ENCODE measurements around the gene CDK5R2.

CDK5R2 gene

GRCh38 chr2:218995972-218996711 lies 36.7 kb downstream of the CDK5R2 start:
- H3K27me3 ChIP-seq (ENCODE audit: control insufficient read depth, insufficient read depth, low read length, poor library complexity, severe bottlenecking) = peaks cover 99% of the 10 kb centered on the region
- H3K9me3 ChIP-seq (ENCODE audit: control insufficient read depth, low read length) = no peaks in the 10 kb centered on the region
- H3K36me3 ChIP-seq (ENCODE audit: control insufficient read depth, insufficient read depth, low read length) = no peaks in the 10 kb centered on the region
- no peak overlapping the region for H3K27ac ChIP-seq (ENCODE audit: insufficient read depth, low read depth, low read length, poor library complexity, severe bottlenecking)
- H3K4me3 ChIP-seq (ENCODE audit: insufficient read depth, low read depth, low read length) = peak overlapping the region; percentile 29
- WGBS, 2 experiments = 13 to 14% methylated on average over 43 of the region's 43 CpGs
- peaks cover 34% of the 10 kb centered on the region for H3K4me1 ChIP-seq (ENCODE audit: control insufficient read depth, insufficient read depth, low read length)

GRCh38 chr2:218996937-218997336 lies 37.5 kb downstream of the CDK5R2 start:
- Histone ChIP-seq H3K4me3 (ENCODE audit: insufficient read depth, low read depth, low read length) (no peak overlapping the region), H3K27me3 (ENCODE audit: control insufficient read depth, insufficient read depth, low read length, poor library complexity, severe bottlenecking) (peaks cover 99% of the 10 kb centered on the region), H3K4me1 (ENCODE audit: control insufficient read depth, insufficient read depth, low read length) (peaks cover 38% of the 10 kb centered on the region), H3K9me3 (ENCODE audit: control insufficient read depth, low read length) (no peaks in the 10 kb centered on the region), H3K27ac (ENCODE audit: insufficient read depth, low read depth, low read length, poor library complexity, severe bottlenecking) (no peak overlapping the region), H3K36me3 (ENCODE audit: control insufficient read depth, insufficient read depth, low read length) (no peaks in the 10 kb centered on the region)
- 72 to 87% methylated on average over 4 of the region's 4 CpGs for WGBS, 2 experiments

- H3K9me3 ChIP-seq (ENCODE audit: control insufficient read depth, low read length) = no peaks in the 10 kb centered on the region
- H3K4me3 ChIP-seq (ENCODE audit: insufficient read depth, low read depth, low read length) = no peak overlapping the region
- peaks cover 99% of the 10 kb centered on the region for H3K27me3 ChIP-seq (ENCODE audit: control insufficient read depth, insufficient read depth, low read length, poor library complexity, severe bottlenecking)
- 57 to 58% methylated on average over 2 of the region's 2 CpGs for WGBS, 2 experiments
- peaks cover 43% of the 10 kb centered on the region for H3K4me1 ChIP-seq (ENCODE audit: control insufficient read depth, insufficient read depth, low read length)
- no peak overlapping the region for H3K27ac ChIP-seq (ENCODE audit: insufficient read depth, low read depth, low read length, poor library complexity, severe bottlenecking)
- no peaks in the 10 kb centered on the region for H3K36me3 ChIP-seq (ENCODE audit: control insufficient read depth, insufficient read depth, low read length)
Observed at GRCh38 chr2:218997731-218998130, 38.3 kb downstream of the CDK5R2 start.

DNA sequence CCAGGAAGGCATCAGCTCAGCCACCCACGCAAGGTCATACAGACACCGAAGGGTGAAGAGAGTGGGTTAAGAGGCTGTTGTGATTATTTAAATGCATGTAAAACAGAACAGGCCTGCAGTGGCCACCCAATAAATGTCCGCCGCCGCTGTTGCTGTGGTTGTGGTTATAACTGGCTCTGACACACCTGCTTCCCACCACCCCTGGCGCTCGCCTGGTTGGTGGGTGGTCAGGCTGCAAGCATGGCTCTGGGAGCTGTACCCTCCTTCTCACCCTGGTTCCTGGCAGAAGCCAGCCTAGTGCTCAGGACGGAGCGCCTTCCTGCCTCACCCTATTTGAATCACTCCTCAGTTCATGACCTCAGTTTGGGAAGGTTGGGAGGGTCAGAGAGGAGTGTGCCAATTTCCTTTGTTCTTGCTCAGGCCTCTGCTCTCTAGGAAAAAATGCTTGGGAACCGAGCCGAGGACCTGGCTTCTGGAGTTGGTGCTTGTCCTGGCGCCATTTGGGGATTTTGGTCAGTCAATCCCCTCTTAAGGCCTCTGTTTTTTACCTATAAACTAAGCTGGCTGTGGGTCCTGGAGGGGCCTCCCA lies 39.0 kb downstream of the CDK5R2 start:
- H3K36me3 ChIP-seq (ENCODE audit: control insufficient read depth, insufficient read depth, low read length) = no peaks in the 10 kb centered on the region
- no peak overlapping the region for H3K4me3 ChIP-seq (ENCODE audit: insufficient read depth, low read depth, low read length)
- peaks cover 99% of the 10 kb centered on the region for H3K27me3 ChIP-seq (ENCODE audit: control insufficient read depth, insufficient read depth, low read length, poor library complexity, severe bottlenecking)
- no peak overlapping the region for H3K27ac ChIP-seq (ENCODE audit: insufficient read depth, low read depth, low read length, poor library complexity, severe bottlenecking)
- H3K9me3 ChIP-seq (ENCODE audit: control insufficient read depth, low read length) = no peaks in the 10 kb centered on the region
- WGBS, 2 experiments = 76 to 81% methylated on average over 12 of the region's 12 CpGs
- H3K4me1 ChIP-seq (ENCODE audit: control insufficient read depth, insufficient read depth, low read length) = peaks cover 36% of the 10 kb centered on the region

GRCh38 chr2:218999021-218999880 lies 39.8 kb downstream of the CDK5R2 start:
- no peaks in the 10 kb centered on the region for H3K9me3 ChIP-seq (ENCODE audit: control insufficient read depth, low read length)
- no peaks in the 10 kb centered on the region for H3K36me3 ChIP-seq (ENCODE audit: control insufficient read depth, insufficient read depth, low read length)
- peaks cover 99% of the 10 kb centered on the region for H3K27me3 ChIP-seq (ENCODE audit: control insufficient read depth, insufficient read depth, low read length, poor library complexity, severe bottlenecking)
- 25% methylated on average over 7 to 10 of the region's 10 CpGs for WGBS, 2 experiments
- no peak overlapping the region for H3K27ac ChIP-seq (ENCODE audit: insufficient read depth, low read depth, low read length, poor library complexity, severe bottlenecking)
- H3K4me3 ChIP-seq (ENCODE audit: insufficient read depth, low read depth, low read length) = no peak overlapping the region
- peaks cover 30% of the 10 kb centered on the region for H3K4me1 ChIP-seq (ENCODE audit: control insufficient read depth, insufficient read depth, low read length)

- H3K27me3 ChIP-seq (ENCODE audit: control insufficient read depth, insufficient read depth, low read length, poor library complexity, severe bottlenecking) = peaks cover 99% of the 10 kb centered on the region
- H3K4me3 ChIP-seq (ENCODE audit: insufficient read depth, low read depth, low read length) = no peak overlapping the region
Observed at GRCh38 chr2:218999881-219000568, 40.6 kb downstream of the CDK5R2 start.

DNA sequence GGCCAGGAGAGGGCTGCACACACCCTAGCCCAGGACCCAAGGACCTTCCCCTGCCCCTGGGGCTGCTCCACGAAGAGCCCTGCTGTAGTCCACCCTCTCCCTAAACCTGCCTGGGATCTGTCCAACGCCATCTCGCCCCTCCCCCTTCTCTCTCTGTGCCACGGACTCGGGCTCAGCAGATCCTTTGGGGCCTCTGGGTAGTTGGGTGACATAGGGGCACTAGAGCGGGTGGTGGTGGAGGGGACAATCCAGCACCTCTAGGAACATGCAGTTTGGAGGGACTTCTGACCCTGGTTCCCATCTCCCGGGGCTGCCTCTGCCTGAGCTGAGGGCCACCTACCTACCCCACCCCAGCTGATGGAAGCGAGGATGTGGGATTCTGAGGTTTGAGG lies 41.1 kb downstream of the CDK5R2 start:
- Histone ChIP-seq H3K4me3 (ENCODE audit: insufficient read depth, low read depth, low read length) (no peak overlapping the region), H3K36me3 (ENCODE audit: control insufficient read depth, insufficient read depth, low read length) (no peaks in the 10 kb centered on the region), H3K27ac (ENCODE audit: insufficient read depth, low read depth, low read length, poor library complexity, severe bottlenecking) (no peak overlapping the region), H3K4me1 (ENCODE audit: control insufficient read depth, insufficient read depth, low read length) (peaks cover 29% of the 10 kb centered on the region), H3K9me3 (ENCODE audit: control insufficient read depth, low read length) (no peaks in the 10 kb centered on the region), H3K27me3 (ENCODE audit: control insufficient read depth, insufficient read depth, low read length, poor library complexity, severe bottlenecking) (peaks cover 99% of the 10 kb centered on the region)
- 13 to 17% methylated on average over 8 of the region's 8 CpGs for WGBS, 2 experiments

More at GRCh38 chr2:218999881-219000568, 40.6 kb downstream of the CDK5R2 start:
- peaks cover 29% of the 10 kb centered on the region for H3K4me1 ChIP-seq (ENCODE audit: control insufficient read depth, insufficient read depth, low read length)
- no peaks in the 10 kb centered on the region for H3K36me3 ChIP-seq (ENCODE audit: control insufficient read depth, insufficient read depth, low read length)
- WGBS, 2 experiments = 3 to 7% methylated on average over 8 to 9 of the region's 9 CpGs
- H3K27ac ChIP-seq (ENCODE audit: insufficient read depth, low read depth, low read length, poor library complexity, severe bottlenecking) = no peak overlapping the region
- H3K9me3 ChIP-seq (ENCODE audit: control insufficient read depth, low read length) = no peaks in the 10 kb centered on the region

- Histone ChIP-seq H3K4me1 (ENCODE audit: control insufficient read depth, insufficient read depth, low read length) (peaks cover 29% of the 10 kb centered on the region), H3K4me3 (ENCODE audit: insufficient read depth, low read depth, low read length) (peak overlapping the region; percentile 6), H3K9me3 (ENCODE audit: control insufficient read depth, low read length) (no peaks in the 10 kb centered on the region), H3K27me3 (ENCODE audit: control insufficient read depth, insufficient read depth, low read length, poor library complexity, severe bottlenecking) (peaks cover 99% of the 10 kb centered on the region), H3K27ac (ENCODE audit: insufficient read depth, low read depth, low read length, poor library complexity, severe bottlenecking) (no peak overlapping the region), H3K36me3 (ENCODE audit: control insufficient read depth, insufficient read depth, low read length) (no peaks in the 10 kb centered on the region)
- 6% methylated on average over 26 of the region's 26 CpGs for WGBS, 2 experiments
Observed at GRCh38 chr2:219001100-219001576, 41.7 kb downstream of the CDK5R2 start.

DNA sequence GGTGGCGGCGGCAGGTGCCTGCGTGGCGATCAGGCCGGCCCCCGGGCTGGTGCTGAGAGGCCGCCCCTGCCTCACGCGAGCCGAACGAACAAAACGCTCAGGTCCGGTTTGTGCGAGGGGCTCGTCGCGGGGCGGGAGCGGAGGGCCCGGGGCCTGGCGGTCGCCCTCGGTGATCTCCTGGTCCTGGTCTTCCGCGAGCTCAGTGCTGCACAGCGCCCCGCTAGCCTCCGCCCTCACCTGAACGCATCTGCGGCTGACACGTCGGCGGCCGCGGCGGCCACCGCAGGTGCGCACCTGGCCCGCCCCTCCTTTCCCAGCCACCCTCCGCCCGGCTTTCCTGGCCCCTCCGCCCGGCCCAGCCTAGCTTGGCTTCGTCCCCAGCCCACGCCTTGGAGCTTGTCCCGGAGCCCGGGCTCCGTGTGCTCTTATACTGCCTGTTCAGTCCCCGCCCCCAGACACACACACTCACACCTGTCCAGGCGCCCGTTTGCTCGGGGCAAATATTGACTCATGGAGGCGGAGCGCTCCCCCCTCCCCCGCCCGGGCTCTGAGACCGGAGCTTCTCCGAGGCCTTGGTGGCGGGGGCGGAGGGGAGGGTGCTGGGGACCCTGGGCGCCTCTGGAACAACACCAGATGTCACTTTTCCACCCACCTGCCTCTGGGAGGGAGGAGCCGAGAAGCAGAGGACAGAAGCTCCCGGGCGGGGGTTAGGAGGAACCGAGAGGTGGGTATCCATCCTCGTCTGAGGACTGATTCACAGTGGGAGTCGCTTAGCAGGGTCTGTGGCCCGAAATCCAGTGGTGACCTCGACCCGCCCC lies 42.3 kb downstream of the CDK5R2 start:
- Histone ChIP-seq H3K36me3 (ENCODE audit: control insufficient read depth, insufficient read depth, low read length) (no peaks in the 10 kb centered on the region), H3K27me3 (ENCODE audit: control insufficient read depth, insufficient read depth, low read length, poor library complexity, severe bottlenecking) (peaks cover 98% of the 10 kb centered on the region), H3K4me3 (ENCODE audit: insufficient read depth, low read depth, low read length) (peak overlapping the region; percentile 6), H3K4me1 (ENCODE audit: control insufficient read depth, insufficient read depth, low read length) (peaks cover 29% of the 10 kb centered on the region), H3K27ac (ENCODE audit: insufficient read depth, low read depth, low read length, poor library complexity, severe bottlenecking) (no peak overlapping the region), H3K9me3 (ENCODE audit: control insufficient read depth, low read length) (no peaks in the 10 kb centered on the region)
- 2% methylated on average over 68 to 70 of the region's 70 CpGs for WGBS, 2 experiments

Data from ectodermal cell (in vitro differentiated cells).